K562 (cell line): ENCODE results near the gene CTDNEP1. TPM values are rescaled to one million over a fixed set of nuclear protein-coding genes. Genes with fewer than 3 reads are reported as not detected.

Experiments used
- GTF2E2 ChIP-seq: fragments of 200-800 bp; sonication (Bioruptor generic); IDR thresholded peaks from 2 replicates; pipeline ENCODE4 v1.6.1; 2016; ENCODE audit warnings: missing genetic modification characterization, missing compliant biosample characterization
- NR1H2 ChIP-seq: sonication (generic); formaldehyde crosslinking; IDR thresholded peaks from 2 replicates; pipeline ENCODE4 v1.4.0; 2020; ENCODE audit warnings: mild to moderate bottlenecking, missing genetic modification reagents
- NR3C1 ChIP-seq: sonication (generic); formaldehyde crosslinking; IDR thresholded peaks from 2 replicates; pipeline ENCODE4 v1.8.1; 2022; ENCODE audit warnings: missing genetic modification reagents
- TAF9B ChIP-seq: fragments of 450-650 bp; IDR thresholded peaks from 2 replicates; pipeline ENCODE4 v1.6.1; 2018; ENCODE audit warnings: mild to moderate bottlenecking; ENCODE audit not compliant: partially characterized antibody
- TEAD2 ChIP-seq: fragments of 450-650 bp; IDR thresholded peaks from 2 replicates; pipeline ENCODE4 v1.6.1; 2016; ENCODE audit warnings: missing genetic modification characterization, control low read depth, missing compliant biosample characterization
- ZNF668 ChIP-seq: fragments of 250-450 bp; sonication (Bioruptor Pico); IDR thresholded peaks from 2 replicates; pipeline ENCODE4 v1.8.0; 2022; ENCODE audit warnings: mild to moderate bottlenecking, inconsistent platforms
- ZNF764 ChIP-seq: fragments of 250-450 bp; sonication (Bioruptor Pico); IDR thresholded peaks from 2 replicates; pipeline ENCODE4 v1.4.0; 2020; ENCODE audit warnings: low read depth, mild to moderate bottlenecking, moderate library complexity
- polyA plus RNA-seq, 8 experiments: library from polyadenylated mRNA; depleted of rRNA in 4 of 8; stranded (reverse) in 5 of 8; unstranded in 3 of 8; fragments of >200 nt; fragmentation: Nextera tagmentation in 2 of 8; fragmentation: Illumina TruSeq in 1 of 8; extraction: Ambion mirVana in 2 of 8; extraction: Trizol in 1 of 8; gene quantifications; 2 replicates each; pipeline versions ENCODE4 v1.2.1 to v1.2.3, GENCODE V29; 2011 to 2014; ENCODE audit warnings: inconsistent platforms in 1 of 8, missing spikeins in 1 of 8
- total RNA-seq, 7 experiments: library from RNA; depleted of rRNA in 6 of 7; stranded (reverse); fragments of >200 nt in 6 of 7; fragmentation: Illumina TruSeq in 2 of 7; extraction: Trizol in 2 of 7; gene quantifications; 2 replicates each; pipeline versions ENCODE4 v1.2.1 to v1.2.3, GENCODE V29; 2011 to 2021; ENCODE audit warnings: low replicate concordance in 1 of 7
- TF ChIP-seq, protein P1 (sequence below): fragments of 200-800 bp; sonication (Bioruptor generic); IDR thresholded peaks from 2 replicates; pipeline ENCODE4 v1.6.1; 2017; ENCODE audit warnings: missing genetic modification characterization, missing compliant biosample characterization
- TF ChIP-seq, protein P2 (sequence below): fragments of 200-400 bp; formaldehyde crosslinking; IDR thresholded peaks from 2 replicates; pipeline ENCODE4 v1.6.1; 2017; ENCODE audit warnings: mild to moderate bottlenecking, low read depth, low read length, moderate library complexity
- TF ChIP-seq, protein P3 (sequence below): conservative IDR thresholded peaks from 2 replicates; pipeline ENCODE4 v1.6.1; 2011; ENCODE audit warnings: low read depth, mild to moderate bottlenecking, low read length; ENCODE audit not compliant: control insufficient read depth
- TF ChIP-seq, protein P4 (sequence below): fragments of 250-450 bp; sonication (Bioruptor Pico); IDR thresholded peaks from 2 replicates; pipeline ENCODE4 v1.5.0; 2020; ENCODE audit warnings: mild to moderate bottlenecking, borderline replicate concordance
- TF ChIP-seq, protein P5 (sequence below), 2 experiments: fragments of 450-650 bp; formaldehyde crosslinking in 1 of 2; IDR thresholded peaks; 2 replicates each; pipeline versions ENCODE4 v1.4.0 to v1.6.1; 2014 to 2020; ENCODE audit warnings: mild to moderate bottlenecking in 2 of 2, borderline replicate concordance in 1 of 2, low read depth in 1 of 2

CTDNEP1 gene
- total and polyA plus RNA-seq, 9 of the 15 experiments (the other 6 are each of a cell fraction or from before 2014, with no cell fraction given) = 10.7 to 150 (median 28.5) TPM

DNA sequence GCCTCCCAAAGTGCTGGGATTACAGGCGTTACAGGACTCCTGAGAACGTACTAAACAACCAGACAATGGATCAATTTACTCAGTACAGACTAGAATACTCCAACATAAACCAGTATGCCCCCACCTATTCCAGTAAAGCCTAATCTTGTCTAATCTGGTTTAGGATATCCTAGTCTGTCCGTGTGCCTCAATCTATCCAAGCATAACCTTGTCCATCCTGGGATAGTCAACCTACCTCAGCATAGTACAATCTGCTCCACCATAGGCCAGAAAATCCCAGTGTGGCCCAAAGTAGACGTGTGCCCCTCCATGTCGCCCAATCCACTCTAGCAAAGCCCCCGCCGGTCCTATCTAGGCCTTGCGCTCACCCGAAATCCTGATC, 17.8 kb downstream of the CTDNEP1 start (continued):
- TF ChIP-seq, protein P1, sequence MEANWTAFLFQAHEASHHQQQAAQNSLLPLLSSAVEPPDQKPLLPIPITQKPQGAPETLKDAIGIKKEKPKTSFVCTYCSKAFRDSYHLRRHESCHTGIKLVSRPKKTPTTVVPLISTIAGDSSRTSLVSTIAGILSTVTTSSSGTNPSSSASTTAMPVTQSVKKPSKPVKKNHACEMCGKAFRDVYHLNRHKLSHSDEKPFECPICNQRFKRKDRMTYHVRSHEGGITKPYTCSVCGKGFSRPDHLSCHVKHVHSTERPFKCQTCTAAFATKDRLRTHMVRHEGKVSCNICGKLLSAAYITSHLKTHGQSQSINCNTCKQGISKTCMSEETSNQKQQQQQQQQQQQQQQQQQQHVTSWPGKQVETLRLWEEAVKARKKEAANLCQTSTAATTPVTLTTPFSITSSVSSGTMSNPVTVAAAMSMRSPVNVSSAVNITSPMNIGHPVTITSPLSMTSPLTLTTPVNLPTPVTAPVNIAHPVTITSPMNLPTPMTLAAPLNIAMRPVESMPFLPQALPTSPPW (CRISPR knock-in tag) = no peak
- TF ChIP-seq ZNF764 = no peak
- TF ChIP-seq NR3C1 (CRISPR knock-in tag) = no peak
- TF ChIP-seq ZNF668 (CRISPR knock-in tag) = no peak
- TF ChIP-seq, protein P2, sequence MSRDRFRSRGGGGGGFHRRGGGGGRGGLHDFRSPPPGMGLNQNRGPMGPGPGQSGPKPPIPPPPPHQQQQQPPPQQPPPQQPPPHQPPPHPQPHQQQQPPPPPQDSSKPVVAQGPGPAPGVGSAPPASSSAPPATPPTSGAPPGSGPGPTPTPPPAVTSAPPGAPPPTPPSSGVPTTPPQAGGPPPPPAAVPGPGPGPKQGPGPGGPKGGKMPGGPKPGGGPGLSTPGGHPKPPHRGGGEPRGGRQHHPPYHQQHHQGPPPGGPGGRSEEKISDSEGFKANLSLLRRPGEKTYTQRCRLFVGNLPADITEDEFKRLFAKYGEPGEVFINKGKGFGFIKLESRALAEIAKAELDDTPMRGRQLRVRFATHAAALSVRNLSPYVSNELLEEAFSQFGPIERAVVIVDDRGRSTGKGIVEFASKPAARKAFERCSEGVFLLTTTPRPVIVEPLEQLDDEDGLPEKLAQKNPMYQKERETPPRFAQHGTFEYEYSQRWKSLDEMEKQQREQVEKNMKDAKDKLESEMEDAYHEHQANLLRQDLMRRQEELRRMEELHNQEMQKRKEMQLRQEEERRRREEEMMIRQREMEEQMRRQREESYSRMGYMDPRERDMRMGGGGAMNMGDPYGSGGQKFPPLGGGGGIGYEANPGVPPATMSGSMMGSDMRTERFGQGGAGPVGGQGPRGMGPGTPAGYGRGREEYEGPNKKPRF = no peak
- TF ChIP-seq TAF9B = no peak
- TF ChIP-seq, protein P3, sequence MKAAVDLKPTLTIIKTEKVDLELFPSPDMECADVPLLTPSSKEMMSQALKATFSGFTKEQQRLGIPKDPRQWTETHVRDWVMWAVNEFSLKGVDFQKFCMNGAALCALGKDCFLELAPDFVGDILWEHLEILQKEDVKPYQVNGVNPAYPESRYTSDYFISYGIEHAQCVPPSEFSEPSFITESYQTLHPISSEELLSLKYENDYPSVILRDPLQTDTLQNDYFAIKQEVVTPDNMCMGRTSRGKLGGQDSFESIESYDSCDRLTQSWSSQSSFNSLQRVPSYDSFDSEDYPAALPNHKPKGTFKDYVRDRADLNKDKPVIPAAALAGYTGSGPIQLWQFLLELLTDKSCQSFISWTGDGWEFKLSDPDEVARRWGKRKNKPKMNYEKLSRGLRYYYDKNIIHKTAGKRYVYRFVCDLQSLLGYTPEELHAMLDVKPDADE = no peak
- no peak for TF ChIP-seq GTF2E2 (tag)
- TF ChIP-seq NR1H2 (CRISPR knock-in tag) = 0 out of 2 replicates have a peak, but pooled peaks have one; percentile 30
- TF ChIP-seq, protein P4, sequence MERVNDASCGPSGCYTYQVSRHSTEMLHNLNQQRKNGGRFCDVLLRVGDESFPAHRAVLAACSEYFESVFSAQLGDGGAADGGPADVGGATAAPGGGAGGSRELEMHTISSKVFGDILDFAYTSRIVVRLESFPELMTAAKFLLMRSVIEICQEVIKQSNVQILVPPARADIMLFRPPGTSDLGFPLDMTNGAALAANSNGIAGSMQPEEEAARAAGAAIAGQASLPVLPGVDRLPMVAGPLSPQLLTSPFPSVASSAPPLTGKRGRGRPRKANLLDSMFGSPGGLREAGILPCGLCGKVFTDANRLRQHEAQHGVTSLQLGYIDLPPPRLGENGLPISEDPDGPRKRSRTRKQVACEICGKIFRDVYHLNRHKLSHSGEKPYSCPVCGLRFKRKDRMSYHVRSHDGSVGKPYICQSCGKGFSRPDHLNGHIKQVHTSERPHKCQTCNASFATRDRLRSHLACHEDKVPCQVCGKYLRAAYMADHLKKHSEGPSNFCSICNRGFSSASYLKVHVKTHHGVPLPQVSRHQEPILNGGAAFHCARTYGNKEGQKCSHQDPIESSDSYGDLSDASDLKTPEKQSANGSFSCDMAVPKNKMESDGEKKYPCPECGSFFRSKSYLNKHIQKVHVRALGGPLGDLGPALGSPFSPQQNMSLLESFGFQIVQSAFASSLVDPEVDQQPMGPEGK (CRISPR knock-in tag) = 0 out of 2 replicates have a peak, but pooled peaks have one; percentile 16
- TF ChIP-seq, protein P5, sequence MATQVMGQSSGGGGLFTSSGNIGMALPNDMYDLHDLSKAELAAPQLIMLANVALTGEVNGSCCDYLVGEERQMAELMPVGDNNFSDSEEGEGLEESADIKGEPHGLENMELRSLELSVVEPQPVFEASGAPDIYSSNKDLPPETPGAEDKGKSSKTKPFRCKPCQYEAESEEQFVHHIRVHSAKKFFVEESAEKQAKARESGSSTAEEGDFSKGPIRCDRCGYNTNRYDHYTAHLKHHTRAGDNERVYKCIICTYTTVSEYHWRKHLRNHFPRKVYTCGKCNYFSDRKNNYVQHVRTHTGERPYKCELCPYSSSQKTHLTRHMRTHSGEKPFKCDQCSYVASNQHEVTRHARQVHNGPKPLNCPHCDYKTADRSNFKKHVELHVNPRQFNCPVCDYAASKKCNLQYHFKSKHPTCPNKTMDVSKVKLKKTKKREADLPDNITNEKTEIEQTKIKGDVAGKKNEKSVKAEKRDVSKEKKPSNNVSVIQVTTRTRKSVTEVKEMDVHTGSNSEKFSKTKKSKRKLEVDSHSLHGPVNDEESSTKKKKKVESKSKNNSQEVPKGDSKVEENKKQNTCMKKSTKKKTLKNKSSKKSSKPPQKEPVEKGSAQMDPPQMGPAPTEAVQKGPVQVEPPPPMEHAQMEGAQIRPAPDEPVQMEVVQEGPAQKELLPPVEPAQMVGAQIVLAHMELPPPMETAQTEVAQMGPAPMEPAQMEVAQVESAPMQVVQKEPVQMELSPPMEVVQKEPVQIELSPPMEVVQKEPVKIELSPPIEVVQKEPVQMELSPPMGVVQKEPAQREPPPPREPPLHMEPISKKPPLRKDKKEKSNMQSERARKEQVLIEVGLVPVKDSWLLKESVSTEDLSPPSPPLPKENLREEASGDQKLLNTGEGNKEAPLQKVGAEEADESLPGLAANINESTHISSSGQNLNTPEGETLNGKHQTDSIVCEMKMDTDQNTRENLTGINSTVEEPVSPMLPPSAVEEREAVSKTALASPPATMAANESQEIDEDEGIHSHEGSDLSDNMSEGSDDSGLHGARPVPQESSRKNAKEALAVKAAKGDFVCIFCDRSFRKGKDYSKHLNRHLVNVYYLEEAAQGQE (IDR thresholded peaks at IDR 0.05; ENCODE audit: borderline replicate concordance) = peak; percentile 21; the same call in 1 of the 2 replicates
- TF ChIP-seq, protein P5 (CRISPR knock-in tag; IDR thresholded peaks at IDR 0.05; ENCODE audit: low read depth) = no peak
- TF ChIP-seq TEAD2 = no peak
